GM21360 (cell line): ENCODE measurements around the gene NACAD.
"Not testable (repeated sequence)": the region's sequence is repeated elsewhere in the genome, so short reads cannot be mapped to it uniquely, and the experiment has no call there.

ENCODE experiments used
- ATAC-seq: cut with Tn5 transposase; IDR thresholded peaks from one replicate; pipeline ENCODE4 v1.9.1; 2021; ENCODE audit warnings: mild to moderate bottlenecking, moderate library complexity; ENCODE audit not compliant: unreplicated experiment

The NACAD gene

GRCh38 chr7:45060295-45060694 lies 28.5 kb downstream of the NACAD start:
- no peak for ATAC-seq

GRCh38 chr7:45057878-45058277 lies 30.9 kb downstream of the NACAD start:
- ATAC-seq, result no peak

GRCh38 chr7:45055594-45056219 lies 33.1 kb downstream of the NACAD start:
- no peak for ATAC-seq

DNA sequence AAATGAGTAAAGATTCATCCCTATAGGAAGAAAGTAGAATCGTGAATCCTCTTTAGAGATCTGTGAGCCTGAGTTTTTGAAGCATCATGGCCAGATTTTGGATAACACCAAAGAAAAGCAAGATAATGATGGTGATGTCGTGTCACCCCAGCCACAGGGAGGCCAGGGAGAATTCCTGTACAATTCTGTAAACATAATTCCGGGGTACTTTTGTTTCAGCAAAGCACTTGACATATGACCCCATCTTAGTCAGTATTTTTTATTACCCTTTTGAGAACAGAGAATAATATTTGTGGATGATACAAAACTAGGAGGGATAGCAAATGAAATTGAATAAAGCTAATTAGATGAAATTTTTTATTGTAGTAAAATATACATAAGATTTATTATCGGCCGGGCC lies 33.8 kb downstream of the NACAD start:
- ATAC-seq, result no peak

- no peak for ATAC-seq
Observed at GRCh38 chr7:45054442-45054841, 34.3 kb downstream of the NACAD start.

DNA sequence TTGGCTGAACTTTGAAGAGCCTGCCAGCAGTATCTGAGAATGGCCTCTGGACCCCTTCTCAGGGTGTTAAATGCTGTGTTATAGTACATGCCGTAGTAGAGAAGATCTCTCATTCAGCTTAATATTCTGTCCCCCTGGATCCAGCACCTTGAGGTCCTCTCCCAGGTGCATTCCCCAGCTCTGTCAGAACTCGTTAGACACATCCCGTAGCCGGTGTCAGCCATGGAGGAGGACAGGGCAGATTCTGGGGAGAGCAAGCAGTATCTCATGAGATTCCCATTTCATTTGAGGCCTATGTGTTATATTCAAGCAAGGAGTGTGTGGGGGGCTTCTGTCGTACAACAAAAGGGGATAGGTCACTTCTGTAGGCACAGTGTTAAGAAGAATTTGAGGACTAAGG lies 34.8 kb downstream of the NACAD start:
- ATAC-seq, result no peak

DNA sequence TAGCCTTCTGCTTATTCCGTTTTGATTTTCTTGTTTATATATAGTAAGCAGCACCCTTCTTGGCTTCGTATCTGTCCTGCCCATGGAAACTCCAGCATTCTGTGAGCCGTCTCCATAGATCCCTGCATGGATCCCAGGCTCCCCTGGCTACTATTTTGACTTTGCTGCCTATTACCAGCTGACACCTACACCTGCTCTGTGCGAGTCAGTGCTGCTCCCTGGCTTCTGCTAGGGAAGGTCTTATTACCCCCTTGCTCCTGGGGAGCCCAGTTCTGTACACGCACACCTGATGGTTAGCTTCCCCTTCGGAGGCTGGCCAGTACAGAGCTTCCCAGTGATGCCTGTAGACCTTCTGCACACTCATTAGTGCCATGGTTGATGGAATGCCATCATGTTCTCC lies 35.4 kb downstream of the NACAD start:
- ATAC-seq, result no peak

GRCh38 chr7:45052011-45052410 lies 36.8 kb downstream of the NACAD start:
- ATAC-seq, result no peak

DNA sequence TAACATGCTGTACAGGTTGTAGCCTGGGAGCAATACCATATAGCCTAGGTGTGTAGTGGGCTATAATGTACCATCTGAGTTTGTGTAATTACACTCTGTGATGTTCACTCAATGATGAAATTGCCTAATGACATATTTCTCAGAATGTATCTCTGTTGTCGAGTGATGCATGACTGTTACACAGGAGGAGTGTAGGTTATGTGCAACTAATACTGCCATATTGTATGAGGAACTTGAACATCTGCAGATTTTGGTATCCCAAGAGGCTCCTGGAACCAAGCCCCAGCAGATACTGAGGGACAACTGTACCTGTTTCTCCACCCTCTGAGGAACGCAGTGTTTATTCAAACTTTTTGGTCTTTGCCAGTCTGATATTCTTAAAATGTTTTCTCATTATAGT lies 38.6 kb downstream of the NACAD start:
- ATAC-seq, result no peak

DNA sequence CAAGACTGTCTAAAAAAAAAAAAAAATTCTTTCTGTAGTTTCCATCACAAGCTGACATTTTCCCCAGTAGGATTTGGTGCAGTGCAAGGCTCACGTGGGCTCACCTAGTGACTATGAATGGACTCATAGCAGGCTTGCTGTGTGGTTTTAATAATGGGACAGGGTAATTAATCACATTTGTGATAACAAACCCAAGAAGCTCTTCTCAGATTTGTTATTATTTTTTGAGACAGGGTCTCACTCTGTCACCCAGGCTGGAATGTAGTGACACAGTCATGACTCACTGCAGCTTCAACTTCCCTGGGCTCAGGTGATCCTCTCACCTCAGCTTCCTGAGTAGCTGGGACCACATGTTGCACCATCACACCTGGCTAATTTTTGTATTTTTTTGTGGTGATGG lies 40.0 kb downstream of the NACAD start:
- ATAC-seq, result no peak

GRCh38 chr7:45044338-45044737 lies 44.4 kb downstream of the NACAD start:
- no peak for ATAC-seq

GRCh38 chr7:45039106-45039505 lies 49.7 kb downstream of the NACAD start:
- ATAC-seq, result no peak

DNA sequence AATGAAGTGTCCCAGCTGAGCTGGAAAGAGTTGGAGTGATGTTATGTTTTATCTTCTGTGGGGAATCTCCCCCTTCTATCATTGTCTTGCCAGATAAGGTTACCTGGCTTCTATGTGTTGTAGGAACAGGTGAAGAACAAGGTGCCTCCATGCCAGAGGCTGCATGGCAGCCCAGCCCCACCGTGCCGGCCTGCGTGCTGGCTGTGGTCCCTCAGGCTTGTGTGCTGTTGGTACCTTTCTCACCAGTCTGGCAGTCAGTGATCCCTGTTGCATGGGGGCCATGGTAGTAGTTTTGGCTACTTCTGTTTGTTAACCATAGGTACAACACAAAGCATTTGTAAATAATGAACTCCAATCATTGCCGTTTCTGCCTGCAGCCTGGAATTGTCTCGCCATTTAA lies 50.9 kb downstream of the NACAD start:
- no peak for ATAC-seq

- ATAC-seq, result no peak
Observed at GRCh38 chr7:45036796-45037195, 52.0 kb downstream of the NACAD start.

DNA sequence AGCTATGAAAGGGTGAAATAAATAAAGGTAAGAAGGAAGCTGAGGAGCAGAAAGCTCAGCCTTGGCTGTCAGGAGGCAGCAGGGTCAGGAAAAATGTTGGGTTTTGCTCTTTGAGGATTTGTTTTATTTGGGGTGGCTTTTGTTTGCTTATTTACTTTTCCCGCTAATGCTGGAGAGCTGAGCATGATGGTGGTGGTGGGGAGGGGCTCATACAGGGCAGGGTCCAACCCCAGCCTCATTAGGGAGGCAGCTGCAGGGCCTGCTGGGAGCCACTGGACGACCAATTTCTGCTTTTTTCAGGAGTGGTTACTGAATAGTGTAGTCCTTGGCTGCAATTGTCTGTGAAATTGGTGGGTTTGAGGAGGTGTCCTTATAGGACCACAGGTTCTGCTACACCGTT lies 52.5 kb downstream of the NACAD start:
- no peak for ATAC-seq

DNA sequence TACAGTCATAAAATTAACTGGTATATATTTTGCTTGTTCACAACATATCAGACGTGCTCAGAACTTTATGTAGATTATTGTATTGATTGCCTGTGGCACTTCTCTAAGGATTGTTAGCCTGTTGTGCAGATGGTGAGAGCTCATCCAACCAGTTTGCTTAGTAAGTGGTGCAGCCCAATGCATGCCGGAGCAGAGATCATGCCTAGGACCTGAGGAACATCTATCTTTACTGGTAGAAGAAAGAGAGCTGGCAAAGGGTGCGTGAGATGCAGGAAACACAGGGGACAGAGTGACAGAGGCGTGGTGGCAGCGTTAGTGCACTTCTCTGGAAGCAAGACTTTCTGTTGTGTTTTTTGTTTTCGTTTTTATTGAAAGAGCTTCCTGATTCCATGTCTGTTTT lies 52.9 kb downstream of the NACAD start:
- no peak for ATAC-seq

DNA sequence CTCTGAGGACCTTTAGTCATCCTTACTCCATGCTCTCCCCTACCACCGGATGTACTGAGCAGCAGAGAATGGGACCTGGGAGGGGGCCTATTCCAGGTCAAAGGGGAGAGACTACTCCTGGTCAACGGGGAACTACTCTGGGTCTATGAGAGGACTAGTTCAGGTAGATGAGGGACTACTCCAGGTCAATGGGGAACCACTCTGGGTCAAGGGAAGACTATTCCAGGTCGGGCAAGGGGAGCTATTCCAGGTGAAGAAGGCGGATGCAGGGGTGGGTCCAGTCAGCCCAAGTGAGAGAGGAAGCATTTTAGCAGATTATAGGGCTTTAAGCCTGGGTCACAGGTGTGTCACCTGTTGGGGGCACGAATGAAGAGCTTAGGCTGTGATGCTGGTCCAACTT lies 53.4 kb downstream of the NACAD start:
- ATAC-seq, result no peak

DNA sequence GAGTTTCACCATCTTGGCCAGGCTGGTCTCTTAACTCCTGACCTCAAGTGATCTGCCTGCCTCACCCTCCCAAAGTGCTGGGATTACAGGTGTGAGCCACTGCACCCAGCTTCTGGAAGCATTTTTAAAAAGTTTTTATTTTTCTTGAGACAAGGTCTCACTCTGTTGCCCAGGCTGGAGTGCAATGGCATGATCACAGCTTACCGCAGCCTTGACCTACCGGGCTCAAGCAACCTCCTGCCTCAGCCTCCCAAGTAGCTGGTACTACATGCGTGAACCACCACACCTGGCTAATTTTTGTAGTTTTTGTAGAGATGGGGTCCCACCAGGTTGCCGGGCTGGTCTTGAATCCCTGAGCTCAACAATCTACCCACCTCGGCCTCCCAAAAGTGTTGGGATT lies 54.1 kb downstream of the NACAD start:
- ATAC-seq, result not testable (repeated sequence)

- ATAC-seq, result no peak
Observed at GRCh38 chr7:45033931-45034290, 54.9 kb downstream of the NACAD start.

GRCh38 chr7:45033261-45033930 lies 55.4 kb downstream of the NACAD start:
- ATAC-seq, result no peak

- no peak for ATAC-seq
Observed at GRCh38 chr7:45032421-45032820, 56.3 kb downstream of the NACAD start.

DNA sequence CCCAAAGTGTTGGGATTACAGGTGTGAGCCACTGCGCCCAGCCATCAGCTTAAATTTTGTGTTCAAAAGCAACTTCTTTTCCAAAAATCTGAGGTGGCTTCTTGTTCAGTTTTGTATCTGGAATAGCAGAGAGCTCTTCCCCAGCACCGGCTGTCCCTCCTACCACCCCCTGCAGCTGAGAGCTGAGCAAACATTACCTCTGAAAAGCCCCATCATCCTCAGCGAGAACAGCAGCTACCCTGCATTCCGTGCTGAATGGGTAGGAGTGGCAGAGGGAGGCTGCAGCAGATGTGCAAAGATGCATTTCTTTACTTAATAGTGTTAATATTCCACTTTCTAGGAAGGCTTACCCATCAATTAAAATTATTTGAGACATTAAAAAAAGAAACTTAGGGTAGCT lies 56.9 kb downstream of the NACAD start:
- ATAC-seq, result no peak
